ENCODE measurements around the gene CST3. TPM values are rescaled to one million over a fixed set of nuclear protein-coding genes. Genes with fewer than 3 reads are reported as not detected.
"Not testable (repeated sequence)": the region's sequence is repeated elsewhere in the genome, so short reads cannot be mapped to it uniquely, and the experiment has no call there.

The CST3 gene
- total and polyA plus RNA-seq, 10 of the 15 experiments (the other 5 are each of a cell fraction or from before 2014, with no cell fraction given): 11.8 to 127 (median 57.8) TPM

DNA sequence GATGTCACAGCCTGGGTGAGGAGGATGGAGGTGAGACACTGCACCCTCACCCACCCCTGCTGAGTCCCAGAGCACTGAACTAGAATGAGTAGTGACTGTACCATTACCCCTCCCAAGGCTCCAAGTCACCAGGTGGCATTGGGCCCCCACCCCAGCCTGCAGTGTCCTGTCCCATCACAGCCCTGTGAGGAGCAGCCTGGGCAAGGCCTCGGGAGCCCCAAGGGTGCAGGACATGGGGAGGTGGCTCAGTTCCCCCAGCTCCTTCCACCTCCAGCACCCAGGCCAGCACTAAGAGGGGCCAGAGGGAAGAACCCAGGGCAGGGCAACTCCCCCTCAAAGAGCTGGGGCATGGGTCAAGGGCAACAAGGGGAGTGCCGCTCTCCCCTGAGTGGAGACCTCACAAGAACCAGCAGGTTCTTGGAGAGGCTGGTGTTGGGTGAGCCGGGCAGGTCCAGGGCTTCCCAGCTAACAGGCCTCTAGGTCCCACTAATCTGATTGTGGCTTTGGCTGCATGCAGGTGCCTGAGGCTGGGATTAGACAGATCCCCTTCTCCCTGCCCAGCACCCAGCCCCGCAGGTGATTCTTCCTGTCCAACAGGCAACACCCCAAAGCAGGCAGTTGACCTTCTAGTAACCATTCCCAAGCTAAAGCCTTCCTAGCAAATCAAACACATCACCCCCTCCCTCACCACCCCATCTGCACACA lies 48.4 kb upstream of the CST3 start (continued):
- no peak for TF ChIP-seq KDM1A (IDR thresholded peaks at IDR 0.05; ENCODE audit: borderline replicate concordance)
- TF ChIP-seq, protein P1, sequence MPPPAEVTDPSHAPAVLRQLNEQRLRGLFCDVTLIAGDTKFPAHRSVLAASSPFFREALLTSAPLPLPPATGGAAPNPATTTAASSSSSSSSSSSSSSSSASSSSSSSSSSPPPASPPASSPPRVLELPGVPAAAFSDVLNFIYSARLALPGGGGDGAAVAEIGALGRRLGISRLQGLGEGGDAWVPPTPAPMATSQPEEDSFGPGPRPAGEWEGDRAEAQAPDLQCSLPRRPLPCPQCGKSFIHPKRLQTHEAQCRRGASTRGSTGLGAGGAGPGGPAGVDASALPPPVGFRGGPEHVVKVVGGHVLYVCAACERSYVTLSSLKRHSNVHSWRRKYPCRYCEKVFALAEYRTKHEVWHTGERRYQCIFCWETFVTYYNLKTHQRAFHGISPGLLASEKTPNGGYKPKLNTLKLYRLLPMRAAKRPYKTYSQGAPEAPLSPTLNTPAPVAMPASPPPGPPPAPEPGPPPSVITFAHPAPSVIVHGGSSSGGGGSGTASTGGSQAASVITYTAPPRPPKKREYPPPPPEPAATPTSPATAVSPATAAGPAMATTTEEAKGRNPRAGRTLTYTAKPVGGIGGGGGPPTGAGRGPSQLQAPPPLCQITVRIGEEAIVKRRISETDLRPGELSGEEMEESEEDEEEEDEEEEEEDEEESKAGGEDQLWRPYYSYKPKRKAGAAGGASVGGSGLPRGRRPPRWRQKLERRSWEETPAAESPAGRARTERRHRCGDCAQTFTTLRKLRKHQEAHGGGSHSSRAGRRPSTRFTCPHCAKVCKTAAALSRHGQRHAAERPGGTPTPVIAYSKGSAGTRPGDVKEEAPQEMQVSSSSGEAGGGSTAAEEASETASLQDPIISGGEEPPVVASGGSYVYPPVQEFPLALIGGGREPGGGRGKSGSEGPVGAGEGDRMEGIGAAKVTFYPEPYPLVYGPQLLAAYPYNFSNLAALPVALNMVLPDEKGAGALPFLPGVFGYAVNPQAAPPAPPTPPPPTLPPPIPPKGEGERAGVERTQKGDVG (CRISPR knock-in tag; IDR thresholded peaks at IDR 0.05): no peak
- no peak for TF ChIP-seq ZBED1 (IDR thresholded peaks at IDR 0.05; ENCODE audit: borderline replicate concordance)
- no peak for TF ChIP-seq SIX5 (IDR thresholded peaks at IDR 0.05; ENCODE audit: low read depth, low read length, severe bottlenecking)
- TF ChIP-seq PKNOX1 (IDR thresholded peaks at IDR 0.05): no peak
- no peak for TF ChIP-seq FOXM1 (IDR thresholded peaks at IDR 0.05; ENCODE audit: low read depth, low read length)
- no peak for TF ChIP-seq YY1 (IDR thresholded peaks at IDR 0.05; ENCODE audit: low read depth, low read length)
- no peak for TF ChIP-seq HSF1 (IDR thresholded peaks at IDR 0.05; ENCODE audit: low read depth, low read length)

DNA sequence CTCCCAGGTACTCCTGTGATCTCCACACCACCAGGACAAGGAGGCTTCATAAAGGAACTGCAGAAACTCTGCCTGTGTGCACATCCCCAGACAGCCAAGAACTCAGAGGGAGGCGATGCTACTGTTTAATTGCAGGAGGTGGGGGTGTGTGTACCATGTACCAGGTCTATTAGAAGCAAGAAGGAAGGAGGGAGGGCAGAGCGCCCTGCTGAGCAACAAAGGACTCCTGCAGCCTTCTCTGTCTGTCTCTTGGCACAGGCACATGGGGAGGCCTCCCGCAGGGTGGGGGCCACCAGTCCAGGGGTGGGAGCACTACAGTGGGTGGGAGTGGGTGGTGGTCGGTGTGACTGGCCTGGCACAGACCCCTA lies 47.8 kb upstream of the CST3 start:
- RAD21 ChIA-PET (ENCODE audit: unreplicated experiment); FAIRE-seq; CTCF ChIA-PET; BruUV-seq (replicated peaks); intact Hi-C loops (cut with micrococcal nuclease; ENCODE audit: unreplicated experiment); H3K36me3 ChIP-seq (ENCODE audit: control insufficient read depth in 2 of 2, insufficient read depth in 2 of 2, low read length in 1 of 2); POLR2A ChIA-PET; H4K20me1 ChIP-seq (ENCODE audit: control insufficient read depth, insufficient read depth); H3K79me2 ChIP-seq (ENCODE audit: control insufficient read depth, insufficient read depth, low read length); H3K27me3 ChIP-seq (replicated peaks in 1 of 2; ENCODE audit: control insufficient read depth in 2 of 2, insufficient read depth in 2 of 2, low read length in 1 of 2); H3K27ac ChIP-seq (ENCODE audit: control insufficient read depth, insufficient read depth); H3K9ac ChIP-seq (ENCODE audit: control insufficient read depth, insufficient read depth, low read length); in situ Hi-C loops (cut with MboI); DNase-seq (ENCODE audit: low read depth, low spot score); H3K4me1 ChIP-seq (ENCODE audit: control insufficient read depth, insufficient read depth, low read length); H3K4me3 ChIP-seq; H3K4me2 ChIP-seq (ENCODE audit: control insufficient read depth, insufficient read depth); H3K9me3 ChIP-seq (replicated peaks; ENCODE audit: control insufficient read depth, insufficient read depth, low read length); SMC1A ChIA-PET (ENCODE audit: uncharacterized antibody, unreplicated experiment); H2AFZ ChIP-seq (ENCODE audit: control insufficient read depth, low read depth, low read length); ATAC-seq: not testable (repeated sequence)
- WGBS (ENCODE audit: insufficient coverage, insufficient replicate concordance, low lambda C conversion rate, missing lambda C conversion rate): 3% methylated on average over 2 of the region's 4 CpGs

Measured in GM12878 (cell line).